Upper lobe of right lung (tissue), 1 donor: ENCODE data around the gene TMEM229B. TPM values are rescaled to one million over a fixed set of nuclear protein-coding genes. Genes with fewer than 3 reads are reported as not detected.

Experiments used
- ATAC-seq: fragments of 200-7000 bp; cut with Tn5 transposase; one replicate; pipeline ENCODE4 v1.9.1; 2020; ENCODE audit warnings: mild to moderate bottlenecking, moderate library complexity
- DNase-seq: peaks from one replicate; pipeline ENCODE4 v3.0.0-alpha.2; 2020
- H3K27ac ChIP-seq: fragments of 200-600 bp; one replicate; pipeline ENCODE4 v1.8.0; 2022
- H3K27me3 ChIP-seq: fragments of 200-600 bp; one replicate; pipeline ENCODE4 v1.8.0; 2022; ENCODE audit warnings: mild to moderate bottlenecking
- H3K36me3 ChIP-seq: fragments of 200-600 bp; one replicate; pipeline ENCODE4 v1.8.0; 2022
- H3K4me1 ChIP-seq: fragments of 200-600 bp; one replicate; pipeline ENCODE4 v1.8.0; 2022
- H3K4me3 ChIP-seq: fragments of 200-600 bp; one replicate; pipeline ENCODE4 v1.8.0; 2022; ENCODE audit warnings: mild to moderate bottlenecking
- H3K9me3 ChIP-seq: fragments of 200-600 bp; one replicate; pipeline ENCODE4 v1.8.0; 2022
- intact Hi-C: fragments of 100-400 bp; cut with DNase I; formaldehyde crosslinking; loops from one replicate; pipeline ENCODE4 v1.11.0; 2022
- total RNA-seq: library from RNA; stranded (reverse); fragmentation: NEBNext Ultra II Directional; extraction: Animal tissue kit (Norgen Biotek cat#: 25700); gene quantifications from one replicate; pipeline ENCODE4 v1.2.1, GENCODE V29; 2021
- TF ChIP-seq, protein P1 (sequence below): fragments of 200-600 bp; IDR thresholded peaks from one replicate; pipeline ENCODE4 v1.8.0; 2022; ENCODE audit warnings: antibody characterized with exemption
- donor health status: DM: no; HTN: yes; CAD: no; lungs with severe emphysema.

The TMEM229B gene
- total RNA-seq, 1 donor from 2014 or later = 5.4 TPM

DNA sequence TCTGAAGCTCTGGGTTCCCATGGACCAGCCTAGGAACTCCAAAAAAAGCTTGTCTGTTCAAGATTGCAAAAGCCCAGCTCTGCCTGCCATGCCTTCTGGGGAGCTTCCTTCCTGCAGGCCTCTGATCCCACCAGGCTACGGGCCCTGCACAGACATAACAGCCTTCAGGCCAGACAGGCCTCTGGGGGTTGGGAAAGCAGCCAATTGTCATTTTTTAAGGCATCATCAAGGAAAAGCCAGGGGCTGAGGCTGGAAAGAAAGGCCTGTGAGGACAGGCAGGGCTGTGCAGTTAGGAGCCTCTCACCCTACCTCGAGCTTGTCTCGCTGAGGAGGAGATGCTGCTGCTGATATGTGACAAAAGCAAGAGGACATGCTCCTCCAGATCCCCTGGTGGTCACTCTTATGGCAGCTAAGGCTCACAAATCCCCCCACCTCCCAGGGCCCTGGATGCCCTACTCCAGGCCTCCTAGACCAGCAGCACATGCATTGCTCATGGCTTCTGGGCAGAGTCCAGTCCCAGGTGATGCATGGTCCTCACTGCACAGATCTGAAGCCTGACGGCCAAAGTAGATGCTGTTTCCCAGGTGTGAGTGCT lies 2.9 kb downstream of the TMEM229B start:
- intact Hi-C loops = no loop called here
- no peak overlapping the region for H3K4me3 ChIP-seq
- H3K4me1 ChIP-seq = peaks cover 4% of the 10 kb centered on the region
- H3K36me3 ChIP-seq = no peaks in the 10 kb centered on the region
- TF ChIP-seq, protein P1, sequence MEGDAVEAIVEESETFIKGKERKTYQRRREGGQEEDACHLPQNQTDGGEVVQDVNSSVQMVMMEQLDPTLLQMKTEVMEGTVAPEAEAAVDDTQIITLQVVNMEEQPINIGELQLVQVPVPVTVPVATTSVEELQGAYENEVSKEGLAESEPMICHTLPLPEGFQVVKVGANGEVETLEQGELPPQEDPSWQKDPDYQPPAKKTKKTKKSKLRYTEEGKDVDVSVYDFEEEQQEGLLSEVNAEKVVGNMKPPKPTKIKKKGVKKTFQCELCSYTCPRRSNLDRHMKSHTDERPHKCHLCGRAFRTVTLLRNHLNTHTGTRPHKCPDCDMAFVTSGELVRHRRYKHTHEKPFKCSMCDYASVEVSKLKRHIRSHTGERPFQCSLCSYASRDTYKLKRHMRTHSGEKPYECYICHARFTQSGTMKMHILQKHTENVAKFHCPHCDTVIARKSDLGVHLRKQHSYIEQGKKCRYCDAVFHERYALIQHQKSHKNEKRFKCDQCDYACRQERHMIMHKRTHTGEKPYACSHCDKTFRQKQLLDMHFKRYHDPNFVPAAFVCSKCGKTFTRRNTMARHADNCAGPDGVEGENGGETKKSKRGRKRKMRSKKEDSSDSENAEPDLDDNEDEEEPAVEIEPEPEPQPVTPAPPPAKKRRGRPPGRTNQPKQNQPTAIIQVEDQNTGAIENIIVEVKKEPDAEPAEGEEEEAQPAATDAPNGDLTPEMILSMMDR = no peak
- DNase-seq = no peak
- no peak overlapping the region for H3K27ac ChIP-seq
- no peaks in the 10 kb centered on the region for H3K27me3 ChIP-seq
- no peaks in the 10 kb centered on the region for H3K9me3 ChIP-seq
- ATAC-seq = no peak

DNA sequence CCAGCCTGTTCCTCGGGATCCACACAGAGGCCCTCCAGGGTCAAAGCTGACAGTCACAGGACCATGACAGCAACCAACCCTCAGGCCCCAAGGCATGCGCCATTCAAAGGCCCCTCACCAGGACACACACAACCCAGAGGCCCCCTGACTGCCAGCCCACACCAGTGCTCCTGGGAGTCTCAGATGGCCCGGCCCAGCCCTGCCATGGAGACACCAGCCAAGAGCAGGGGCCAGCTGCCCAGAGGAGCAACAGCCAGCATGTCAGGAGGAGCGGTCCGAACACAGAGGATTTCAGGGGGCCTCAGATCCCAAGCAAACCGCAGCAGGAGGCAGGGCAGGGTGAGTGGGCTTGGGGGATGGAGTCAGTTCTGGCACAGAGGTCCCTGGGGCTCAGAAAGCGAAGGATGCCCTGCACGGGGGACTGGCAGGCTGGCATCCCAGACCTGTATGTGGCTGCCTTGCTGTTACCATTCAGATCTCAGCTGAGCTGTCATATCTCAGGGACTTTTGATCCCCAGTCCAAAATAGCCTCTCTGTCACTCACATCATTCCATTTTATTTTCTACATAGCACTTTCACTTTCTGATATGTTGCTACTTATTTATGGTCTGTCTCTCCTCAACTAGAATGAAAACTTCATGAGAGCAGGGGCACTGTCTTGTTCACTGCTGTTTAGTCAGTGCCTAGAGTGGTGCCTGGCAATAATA lies 4.8 kb downstream of the TMEM229B start:
- intact Hi-C loops = no loop called here
- DNase-seq (no peak), ATAC-seq (no peak)
- no peaks in the 10 kb centered on the region for H3K36me3 ChIP-seq
- no peaks in the 10 kb centered on the region for H3K9me3 ChIP-seq
- H3K4me3 ChIP-seq = no peak overlapping the region
- H3K27me3 ChIP-seq = no peaks in the 10 kb centered on the region
- H3K27ac ChIP-seq = no peak overlapping the region
- H3K4me1 ChIP-seq = no peaks in the 10 kb centered on the region
- TF ChIP-seq, protein P1 = no peak

DNA sequence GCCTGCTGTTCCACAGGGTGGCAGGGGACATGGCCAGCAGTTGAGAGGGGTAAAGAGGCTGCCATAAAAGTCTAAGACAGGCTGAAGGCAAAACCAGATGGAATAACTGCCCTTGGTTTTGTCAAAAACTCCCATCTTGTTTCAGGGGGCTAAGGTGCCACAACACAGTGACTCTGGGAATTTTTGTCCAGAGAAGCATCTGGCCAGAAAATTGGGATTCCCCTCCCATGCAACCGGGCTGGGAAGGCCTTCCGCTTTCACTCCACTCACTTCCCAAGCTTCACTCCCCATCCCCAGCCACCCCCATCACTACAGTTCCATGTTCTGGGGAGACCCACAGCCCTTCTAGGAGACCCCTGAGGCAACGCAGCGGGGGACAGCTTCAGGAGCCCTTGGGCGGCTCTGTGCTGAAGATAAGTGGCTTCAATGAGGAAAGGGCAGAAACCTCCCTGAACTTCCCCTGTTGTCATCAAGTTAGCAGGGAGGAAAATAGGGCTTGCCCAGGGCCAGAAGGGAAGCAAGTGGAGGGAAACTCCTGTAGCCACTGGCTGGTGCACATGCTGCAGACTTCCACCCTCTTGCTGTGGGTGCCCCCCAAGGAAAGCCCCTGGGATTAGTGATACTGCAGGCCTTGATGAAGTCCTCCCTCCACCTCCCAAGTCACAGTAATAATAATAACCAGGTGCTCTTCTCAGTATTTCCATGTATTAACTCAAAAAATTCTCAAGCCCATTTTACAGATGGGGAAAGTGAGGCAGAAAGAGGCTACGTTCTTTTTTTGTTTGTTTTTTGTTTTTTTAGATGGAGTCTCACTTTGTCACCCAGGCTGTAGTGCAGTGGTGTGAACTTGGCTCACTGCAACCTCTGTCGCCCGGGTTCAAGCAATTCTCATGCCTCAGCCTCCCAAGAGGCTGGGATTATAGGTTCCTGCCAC lies 6.0 kb downstream of the TMEM229B start:
- no peaks in the 10 kb centered on the region for H3K27me3 ChIP-seq
- intact Hi-C loops = no loop called here

DNA sequence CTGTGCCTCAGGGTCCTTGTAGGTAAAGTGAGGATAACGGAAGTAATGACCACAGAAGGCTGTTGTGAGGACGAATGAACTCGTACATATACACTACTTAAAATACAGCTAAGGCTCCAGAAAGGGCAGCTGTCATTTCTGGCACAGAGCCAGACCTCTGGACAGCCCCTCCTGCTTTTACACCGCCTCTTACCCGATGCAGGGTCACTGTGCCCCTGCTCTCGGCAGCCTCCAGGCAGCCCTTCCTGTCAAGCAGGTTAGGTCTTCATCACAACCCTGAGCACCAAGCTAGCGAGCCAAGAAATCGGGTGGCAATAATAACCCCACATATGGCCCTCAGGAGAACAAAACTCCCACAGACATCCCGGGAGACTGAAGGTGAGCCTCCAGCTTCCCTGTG lies 8.5 kb downstream of the TMEM229B start:
- DNase-seq = no peak
- intact Hi-C loops = no loop called here
- Histone ChIP-seq H3K4me3 (no peak overlapping the region), H3K36me3 (no peaks in the 10 kb centered on the region), H3K4me1 (no peaks in the 10 kb centered on the region), H3K27me3 (no peaks in the 10 kb centered on the region), H3K9me3 (no peaks in the 10 kb centered on the region), H3K27ac (no peak overlapping the region)
- TF ChIP-seq, protein P1 = no peak
- no peak for ATAC-seq

More for the DNA sequence above, 6.0 kb downstream of the TMEM229B start:
- H3K36me3 ChIP-seq = no peaks in the 10 kb centered on the region
- no peaks in the 10 kb centered on the region for H3K4me1 ChIP-seq
- TF ChIP-seq, protein P1 = no peak
- H3K9me3 ChIP-seq = no peaks in the 10 kb centered on the region
- no peak overlapping the region for H3K4me3 ChIP-seq
- ATAC-seq = no peak
- H3K27ac ChIP-seq = no peak overlapping the region
- no peak for DNase-seq

DNA sequence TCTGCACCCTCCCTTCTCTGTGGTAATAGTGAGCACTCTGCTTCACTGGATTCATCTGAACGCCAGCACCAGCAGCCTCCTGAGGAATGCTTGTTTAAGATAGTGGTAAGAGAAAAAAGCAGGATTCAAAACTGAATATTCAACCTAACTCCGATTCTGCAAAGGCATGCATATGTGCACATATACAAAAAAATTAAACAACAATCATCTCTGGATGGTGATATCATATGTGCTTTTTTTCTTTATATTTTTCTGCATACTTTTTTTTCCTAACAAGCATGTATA lies 9.8 kb downstream of the TMEM229B start:
- DNase-seq (no peak), ATAC-seq (no peak)
- intact Hi-C loops = no loop called here
- Histone ChIP-seq H3K9me3 (no peaks in the 10 kb centered on the region), H3K27ac (no peak overlapping the region), H3K4me3 (no peak overlapping the region), H3K27me3 (no peaks in the 10 kb centered on the region), H3K4me1 (no peaks in the 10 kb centered on the region), H3K36me3 (no peaks in the 10 kb centered on the region)
- TF ChIP-seq, protein P1 = no peak
